HFFc6 (cell line): ENCODE measurements around the gene SIGLEC11. TPM values are rescaled to one million over a fixed set of nuclear protein-coding genes. Genes with fewer than 3 reads are reported as not detected.
"Not testable (repeated sequence)": the region's sequence is repeated elsewhere in the genome, so short reads cannot be mapped to it uniquely, and the experiment has no call there.

Source experiments
- DNase-seq: peaks from one replicate; pipeline ENCODE4 v3.0.0-alpha.2; 2018
- H3K27ac Mint-ChIP-seq: 2 replicates; pipeline ENCODE4 v1.8.0; 2020; ENCODE audit warnings: mild to moderate bottlenecking, mixed read lengths
- H3K27me3 Mint-ChIP-seq: 2 replicates; pipeline ENCODE4 v1.8.0; 2021; ENCODE audit warnings: mild to moderate bottlenecking, moderate library complexity, mixed read lengths; ENCODE audit not compliant: insufficient read depth
- H3K36me3 Mint-ChIP-seq: 2 replicates; pipeline ENCODE4 v1.8.0; 2021; ENCODE audit warnings: low read depth, mixed read lengths
- H3K4me1 Mint-ChIP-seq: 2 replicates; pipeline ENCODE4 v1.8.0; 2020; ENCODE audit warnings: low read depth, mixed read lengths
- H3K4me3 Mint-ChIP-seq: 2 replicates; pipeline ENCODE4 v1.8.0; 2020; ENCODE audit warnings: mild to moderate bottlenecking, moderate library complexity, mixed read lengths
- H3K9me3 Mint-ChIP-seq: 2 replicates; pipeline ENCODE4 v1.8.0; 2020; ENCODE audit warnings: mild to moderate bottlenecking, mixed read lengths
- long read RNA-seq: library from polyadenylated mRNA; unstranded; transcript quantifications from one replicate; pipeline ENCODE4 v2.0.0, GENCODE V29; 2019
- total RNA-seq, 6 experiments: library from RNA; stranded (reverse); fragmentation: NEBNext Ultra II Directional; extraction: Animal tissue kit (Norgen Biotek cat#: 25700); gene quantifications; 2 replicates in 1 of 6; 3 replicates in 5 of 6; pipeline ENCODE4 v1.2.3, GENCODE V29; 2021
- TF ChIP-seq, protein P1 (sequence below): fragments of 200-600 bp; sonication (generic); IDR thresholded peaks from 2 replicates; pipeline ENCODE4 v1.5.0; 2021; ENCODE audit warnings: antibody characterized with exemption, mild to moderate bottlenecking

SIGLEC11 gene, protein sequence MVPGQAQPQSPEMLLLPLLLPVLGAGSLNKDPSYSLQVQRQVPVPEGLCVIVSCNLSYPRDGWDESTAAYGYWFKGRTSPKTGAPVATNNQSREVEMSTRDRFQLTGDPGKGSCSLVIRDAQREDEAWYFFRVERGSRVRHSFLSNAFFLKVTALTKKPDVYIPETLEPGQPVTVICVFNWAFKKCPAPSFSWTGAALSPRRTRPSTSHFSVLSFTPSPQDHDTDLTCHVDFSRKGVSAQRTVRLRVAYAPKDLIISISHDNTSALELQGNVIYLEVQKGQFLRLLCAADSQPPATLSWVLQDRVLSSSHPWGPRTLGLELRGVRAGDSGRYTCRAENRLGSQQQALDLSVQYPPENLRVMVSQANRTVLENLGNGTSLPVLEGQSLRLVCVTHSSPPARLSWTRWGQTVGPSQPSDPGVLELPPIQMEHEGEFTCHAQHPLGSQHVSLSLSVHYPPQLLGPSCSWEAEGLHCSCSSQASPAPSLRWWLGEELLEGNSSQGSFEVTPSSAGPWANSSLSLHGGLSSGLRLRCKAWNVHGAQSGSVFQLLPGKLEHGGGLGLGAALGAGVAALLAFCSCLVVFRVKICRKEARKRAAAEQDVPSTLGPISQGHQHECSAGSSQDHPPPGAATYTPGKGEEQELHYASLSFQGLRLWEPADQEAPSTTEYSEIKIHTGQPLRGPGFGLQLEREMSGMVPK
- total RNA-seq = not detected
- long read RNA-seq = 0 reads

GRCh38 chr19:49960980-49961379 is at the start of gene SIGLEC11:
Gene SIGLEC11, minus strand, starts transcription at chr19:49961172. Its CDS starts 91 bp downstream, at chr19:49961081.
- not testable (repeated sequence) for H3K36me3 Mint-ChIP-seq, H3K4me1 Mint-ChIP-seq, H3K27ac Mint-ChIP-seq, DNase-seq, H3K9me3 Mint-ChIP-seq, H3K4me3 Mint-ChIP-seq
- peaks cover 24% of the 10 kb centered on the region for H3K27me3 Mint-ChIP-seq

DNA sequence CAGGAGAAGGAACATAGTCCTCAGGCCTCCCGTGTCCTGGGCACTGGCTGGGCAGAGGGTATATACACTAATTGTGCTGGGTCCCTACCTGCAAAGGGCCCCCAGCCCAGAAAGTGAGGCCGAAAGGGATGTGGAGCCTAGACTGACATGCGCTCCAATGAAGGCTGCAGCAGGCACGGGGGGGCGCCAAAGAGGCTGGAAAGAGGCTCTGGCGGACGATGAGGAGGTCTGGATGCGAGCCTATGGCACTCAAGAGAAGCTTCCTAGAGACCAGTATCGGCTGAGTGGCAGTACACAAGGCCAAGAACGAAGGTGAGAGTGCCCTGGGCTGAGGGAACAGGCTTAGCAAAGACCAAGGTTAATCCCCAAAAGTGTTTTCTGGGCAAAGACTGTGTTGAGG is 47.6 kb upstream of the SIGLEC11 start:
- Mint-ChIP-seq H3K4me1 (peaks cover 23% of the 10 kb centered on the region), H3K27ac (no peak overlapping the region), H3K36me3 (peaks cover 26% of the 10 kb centered on the region), H3K27me3 (no peaks in the 10 kb centered on the region), H3K9me3 (no peaks in the 10 kb centered on the region), H3K4me3 (no peak overlapping the region)
- TF ChIP-seq, protein P1, sequence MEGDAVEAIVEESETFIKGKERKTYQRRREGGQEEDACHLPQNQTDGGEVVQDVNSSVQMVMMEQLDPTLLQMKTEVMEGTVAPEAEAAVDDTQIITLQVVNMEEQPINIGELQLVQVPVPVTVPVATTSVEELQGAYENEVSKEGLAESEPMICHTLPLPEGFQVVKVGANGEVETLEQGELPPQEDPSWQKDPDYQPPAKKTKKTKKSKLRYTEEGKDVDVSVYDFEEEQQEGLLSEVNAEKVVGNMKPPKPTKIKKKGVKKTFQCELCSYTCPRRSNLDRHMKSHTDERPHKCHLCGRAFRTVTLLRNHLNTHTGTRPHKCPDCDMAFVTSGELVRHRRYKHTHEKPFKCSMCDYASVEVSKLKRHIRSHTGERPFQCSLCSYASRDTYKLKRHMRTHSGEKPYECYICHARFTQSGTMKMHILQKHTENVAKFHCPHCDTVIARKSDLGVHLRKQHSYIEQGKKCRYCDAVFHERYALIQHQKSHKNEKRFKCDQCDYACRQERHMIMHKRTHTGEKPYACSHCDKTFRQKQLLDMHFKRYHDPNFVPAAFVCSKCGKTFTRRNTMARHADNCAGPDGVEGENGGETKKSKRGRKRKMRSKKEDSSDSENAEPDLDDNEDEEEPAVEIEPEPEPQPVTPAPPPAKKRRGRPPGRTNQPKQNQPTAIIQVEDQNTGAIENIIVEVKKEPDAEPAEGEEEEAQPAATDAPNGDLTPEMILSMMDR = peak; percentile 38; the same call in 1 of the 2 replicates
- DNase-seq = no peak

- no peaks in the 10 kb centered on the region for H3K9me3 Mint-ChIP-seq
- H3K4me1 Mint-ChIP-seq = peaks cover 28% of the 10 kb centered on the region
- H3K36me3 Mint-ChIP-seq = peaks cover 26% of the 10 kb centered on the region
- no peak overlapping the region for H3K4me3 Mint-ChIP-seq
- H3K27me3 Mint-ChIP-seq = no peaks in the 10 kb centered on the region
- no peak for DNase-seq
- peak overlapping the region; percentile 17; the same call in 1 of the 2 replicates for H3K27ac Mint-ChIP-seq
- TF ChIP-seq, protein P1 = no peak
Measured at GRCh38 chr19:50007947-50008346, 47.0 kb upstream of the SIGLEC11 start.

GRCh38 chr19:50007170-50007569 is 46.2 kb upstream of the SIGLEC11 start:
- Mint-ChIP-seq H3K27me3 (no peaks in the 10 kb centered on the region), H3K27ac (no peak overlapping the region), H3K36me3 (peaks cover 27% of the 10 kb centered on the region), H3K9me3 (no peaks in the 10 kb centered on the region), H3K4me3 (no peak overlapping the region), H3K4me1 (peaks cover 28% of the 10 kb centered on the region)
- TF ChIP-seq, protein P1 = no peak
- no peak for DNase-seq

GRCh38 chr19:50005428-50005827 is 44.5 kb upstream of the SIGLEC11 start:
- no peak overlapping the region for H3K27ac Mint-ChIP-seq

More at GRCh38 chr19:50005428-50005827, 44.5 kb upstream of the SIGLEC11 start:
- TF ChIP-seq, protein P1 = no peak
- Mint-ChIP-seq H3K4me3 (no peak overlapping the region), H3K9me3 (no peaks in the 10 kb centered on the region), H3K4me1 (peaks cover 28% of the 10 kb centered on the region), H3K36me3 (peaks cover 33% of the 10 kb centered on the region), H3K27me3 (peaks cover 2% of the 10 kb centered on the region; the same call in 1 of the 2 replicates)
- DNase-seq = no peak
